A673 (cell line): ENCODE measurements around the gene MAP4. TPM values are rescaled to one million over a fixed set of nuclear protein-coding genes. Genes with fewer than 3 reads are reported as not detected.

Source experiments
- BruUV-seq: library from RNA; stranded (reverse); fragments of 400-500 nt; replicated peaks from 2 replicates; lab custom pipeline; 2021; lab: Mats Ljungman, UMichigan
- CTCF ChIA-PET: fragments of 300-600 bp; sonication (Branson Sonifier 250); formaldehyde crosslinking; loops from one replicate; lab custom pipeline; 2022; ENCODE audit warnings: antibody characterized with exemption; lab: Charles Lee
- POLR2A ChIA-PET: fragments of 300-600 bp; sonication (Branson Sonifier 250); formaldehyde crosslinking; loops from one replicate; lab custom pipeline; 2022; ENCODE audit warnings: antibody characterized with exemption; ENCODE audit not compliant: low non-redundant PET; lab: Charles Lee
- DNase-seq: peaks from one replicate; pipeline ENCODE4 v3.0.0-alpha.2; 2015; ENCODE audit warnings: low spot score
- H3K27ac ChIP-seq: fragments of 200-600 bp; sonication (generic); 2 replicates; pipeline ENCODE4 v1.5.1; 2016; ENCODE audit warnings: mixed run types, low read depth, mild to moderate bottlenecking, mixed read lengths, antibody characterized with exemption, low read length; ENCODE audit not compliant: poor library complexity, severe bottlenecking
- H3K27me3 ChIP-seq: fragments of 200-600 bp; sonication (generic); replicated peaks from 2 replicates; pipeline ENCODE4 v1.6.1; 2017; ENCODE audit warnings: mixed run types, low read depth, mild to moderate bottlenecking, mixed read lengths, antibody characterized with exemption, low read length; ENCODE audit not compliant: insufficient read depth, poor library complexity
- H3K36me3 ChIP-seq: fragments of 200-600 bp; sonication (generic); 2 replicates; pipeline ENCODE4 v1.6.1; 2016; ENCODE audit warnings: mixed run types, mild to moderate bottlenecking, mixed read lengths, antibody characterized with exemption, low read length; ENCODE audit not compliant: insufficient read depth, poor library complexity, severe bottlenecking
- H3K4me1 ChIP-seq: fragments of 200-600 bp; sonication (generic); 2 replicates; pipeline ENCODE4 v1.6.1; 2017; ENCODE audit warnings: mixed run types, mild to moderate bottlenecking, mixed read lengths, antibody characterized with exemption, low read length; ENCODE audit not compliant: insufficient read depth, poor library complexity, severe bottlenecking
- H3K4me3 ChIP-seq: fragments of 200-600 bp; sonication (generic); 2 replicates; pipeline ENCODE4 v1.5.1; 2016; ENCODE audit warnings: low read depth, mixed run types, mild to moderate bottlenecking, mixed read lengths, low read length; ENCODE audit not compliant: poor library complexity, severe bottlenecking
- H3K9me3 ChIP-seq: fragments of 200-600 bp; sonication (generic); 2 replicates; pipeline ENCODE4 v1.6.1; 2016; ENCODE audit warnings: mixed run types, low read depth, mild to moderate bottlenecking, mixed read lengths, antibody characterized with exemption, low read length; ENCODE audit not compliant: poor library complexity, severe bottlenecking
- CTCF ChIP-seq: fragments of 300-800, 200-600 bp; sonication (generic); conservative IDR thresholded peaks from 2 replicates; pipeline ENCODE4 v1.5.1; 2017; ENCODE audit warnings: low read depth, mild to moderate bottlenecking, antibody characterized with exemption, low read length, moderate library complexity, mixed read lengths
- EZH2 ChIP-seq: fragments of 200-600 bp; sonication (generic); IDR thresholded peaks from 2 replicates; pipeline ENCODE4 v1.6.1; 2017; ENCODE audit warnings: borderline replicate concordance, low read depth, mild to moderate bottlenecking, mixed read lengths, antibody characterized with exemption, low read length; ENCODE audit not compliant: poor library complexity, severe bottlenecking
- intact Hi-C: fragments of 100-400 bp; cut with micrococcal nuclease; formaldehyde crosslinking; loops from one replicate; pipeline ENCODE4 v1.10.0; 2022; ENCODE audit not compliant: unreplicated experiment
- total RNA-seq: library from RNA; stranded (reverse); gene quantifications from 2 replicates; pipeline ENCODE4 v1.2.3, GENCODE V29; 2021

Gene MAP4
- total RNA-seq, 1 experiment from 2014 or later = 105 TPM

GRCh38 chr3:48015431-48016180 is 610 bp downstream of the MAP4 start:
- intact Hi-C loops = no loop called here
- Histone ChIP-seq H3K36me3 (peaks cover 3% of the 10 kb centered on the region), H3K27me3 (no peaks in the 10 kb centered on the region), H3K9me3 (no peaks in the 10 kb centered on the region), H3K4me1 (peaks cover 45% of the 10 kb centered on the region), H3K4me3 (peak overlapping the region; percentile 17), H3K27ac (peak overlapping the region; percentile 82)
- TF ChIP-seq EZH2 (no peak), CTCF (no peak)
- BruUV-seq = TSS peak; percentile 74
- CTCF ChIA-PET = no interaction called here
- DNase-seq = peak; percentile 34
- POLR2A ChIA-PET = no interaction called here

- H3K27ac ChIP-seq = no peak overlapping the region
- H3K27me3 ChIP-seq = no peaks in the 10 kb centered on the region
- H3K36me3 ChIP-seq = peaks cover 3% of the 10 kb centered on the region
- ChIA-PET POLR2A (no interaction called here), CTCF (no interaction called here)
- TF ChIP-seq CTCF = no peak
- no peak for TF ChIP-seq EZH2
- intact Hi-C loops = no loop called here
- BruUV-seq = no TSS peak
- DNase-seq = no peak
- no peak overlapping the region for H3K4me3 ChIP-seq
- no peaks in the 10 kb centered on the region for H3K9me3 ChIP-seq
- H3K4me1 ChIP-seq = peaks cover 45% of the 10 kb centered on the region
These were observed 1.9 kb downstream of the MAP4 start for GRCh38 chr3:48014358-48014757.

GRCh38 chr3:48013288-48013980 is 2.8 kb downstream of the MAP4 start:
- no TSS peak for BruUV-seq
- intact Hi-C loops = no loop called here
- no peak overlapping the region for H3K27ac ChIP-seq

More at GRCh38 chr3:48013288-48013980, 2.8 kb downstream of the MAP4 start:
- TF ChIP-seq EZH2 (no peak), CTCF (no peak)
- H3K36me3 ChIP-seq = peaks cover 3% of the 10 kb centered on the region
- H3K9me3 ChIP-seq = no peaks in the 10 kb centered on the region
- H3K27me3 ChIP-seq = no peaks in the 10 kb centered on the region
- H3K4me1 ChIP-seq = peaks cover 45% of the 10 kb centered on the region
- ChIA-PET CTCF (interaction anchor here (0.9 kb wide), 1 partner anchor 176 kb away, joined by 5 read pairs; no protein-coding TSS in a partner anchor), POLR2A (interaction anchor here (0.6 kb wide), 1 partner anchor 75 kb away, joined by 3 read pairs; no protein-coding TSS in a partner anchor)
- DNase-seq = peak; percentile 31
- H3K4me3 ChIP-seq = no peak overlapping the region
